MG63 (cell line): ENCODE results near the gene RALY. TPM values are rescaled to one million over a fixed set of nuclear protein-coding genes. Genes with fewer than 3 reads are reported as not detected.

Experiments used
- DNase-seq: peaks from one replicate; pipeline ENCODE4 v3.0.0-alpha.2; 2020
- H3K27me3 ChIP-seq: fragments of 250-450 bp; sonication (Bioruptor Pico); 2 replicates; pipeline ENCODE4 v1.5.1; 2020; ENCODE audit warnings: mild to moderate bottlenecking, moderate library complexity
- H3K36me3 ChIP-seq: fragments of 250-450 bp; sonication (Bioruptor Pico); 2 replicates; pipeline ENCODE4 v1.5.1; 2020; ENCODE audit warnings: mild to moderate bottlenecking, moderate library complexity
- H3K4me3 ChIP-seq: fragments of 250-450 bp; sonication (Bioruptor Pico); 2 replicates; pipeline ENCODE4 v1.5.1; 2020; ENCODE audit warnings: mild to moderate bottlenecking, moderate library complexity
- H3K9me3 ChIP-seq: fragments of 250-450 bp; sonication (Bioruptor Pico); 2 replicates; pipeline ENCODE4 v1.5.1; 2020; ENCODE audit warnings: mild to moderate bottlenecking, moderate library complexity
- total RNA-seq: library from RNA; depleted of rRNA; stranded (reverse); fragments of >200 nt; shearing (Covaris generic); gene quantifications from 2 replicates; pipeline ENCODE4 v1.2.3, GENCODE V29; 2014; ENCODE audit warnings: low replicate concordance

The RALY gene
- total RNA-seq, 1 experiment from 2014 or later = 241 TPM

DNA sequence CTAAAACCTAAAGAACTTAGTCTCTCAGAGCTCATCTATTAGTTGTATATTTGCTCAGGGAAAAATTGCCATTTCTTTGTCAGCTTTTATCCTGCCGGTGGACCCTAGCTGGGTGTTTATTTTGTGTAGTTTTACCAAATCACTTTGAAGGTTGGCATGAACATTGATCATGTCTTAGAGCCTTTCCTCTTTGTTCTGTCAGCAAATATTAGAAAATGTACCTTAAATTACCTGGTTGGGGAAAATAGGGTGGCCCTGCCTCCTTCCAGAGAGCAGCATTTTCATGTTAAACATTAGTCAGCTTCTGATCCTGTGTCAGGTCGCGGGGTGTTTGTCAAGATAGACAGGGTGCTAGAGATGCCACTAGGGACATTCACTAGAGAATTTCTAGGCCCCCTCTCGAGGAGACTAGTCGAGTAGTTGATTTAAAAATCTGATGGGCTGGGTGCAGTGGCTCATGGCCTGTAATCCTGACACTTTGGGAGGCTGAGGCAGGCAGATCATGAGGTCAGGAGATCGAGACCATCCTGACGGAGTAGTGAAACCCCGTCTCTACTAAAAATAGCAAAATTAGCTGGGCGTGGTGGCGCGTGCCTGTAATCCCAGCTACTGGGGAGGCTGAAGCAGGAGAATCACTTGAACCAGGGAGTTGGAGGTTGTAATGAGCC is 11.2 kb downstream of the RALY start:
- no peak overlapping the region for H3K4me3 ChIP-seq
- no peak for DNase-seq
- H3K36me3 ChIP-seq = peaks cover 8% of the 10 kb centered on the region
- H3K27me3 ChIP-seq = no peaks in the 10 kb centered on the region
- no peaks in the 10 kb centered on the region for H3K9me3 ChIP-seq

- H3K36me3 ChIP-seq = peaks cover 8% of the 10 kb centered on the region
- no peaks in the 10 kb centered on the region for H3K27me3 ChIP-seq
- no peaks in the 10 kb centered on the region for H3K9me3 ChIP-seq
- DNase-seq = no peak
- no peak overlapping the region for H3K4me3 ChIP-seq
Measured at GRCh38 chr20:34006619-34007018, 12.9 kb downstream of the RALY start.

- Histone ChIP-seq H3K27me3 (no peaks in the 10 kb centered on the region), H3K4me3 (no peak overlapping the region), H3K36me3 (peaks cover 4% of the 10 kb centered on the region), H3K9me3 (no peaks in the 10 kb centered on the region)
- DNase-seq = no peak
Measured at GRCh38 chr20:34008477-34008876, 14.8 kb downstream of the RALY start.

DNA sequence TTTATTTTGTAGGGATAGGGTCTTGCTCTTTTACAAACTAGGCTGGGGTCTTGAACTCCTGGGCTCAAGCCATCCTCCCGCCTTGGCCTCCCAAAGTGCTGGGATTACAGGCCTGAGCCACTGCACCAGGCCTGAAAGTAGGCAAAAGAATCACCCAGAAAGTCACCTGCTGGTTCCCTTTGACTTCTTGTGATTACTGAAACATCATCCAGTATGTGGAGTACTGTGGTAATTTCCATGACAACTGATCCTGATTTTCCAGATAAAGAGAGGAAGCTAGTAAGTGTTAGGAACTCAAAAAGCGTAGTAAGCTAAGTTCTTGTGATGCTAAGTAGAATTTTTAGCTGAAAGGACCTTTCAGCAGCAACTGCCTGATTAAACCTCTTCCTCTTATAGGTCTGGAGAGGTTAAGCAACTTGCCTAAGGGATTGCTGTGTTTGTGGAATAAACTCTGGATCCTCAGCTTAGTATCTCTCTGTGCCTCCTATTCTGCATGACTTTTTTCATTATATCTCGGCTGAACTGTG is 16.8 kb downstream of the RALY start:
- DNase-seq = no peak

GRCh38 chr20:34011275-34011674 is 17.6 kb downstream of the RALY start:
- no peak overlapping the region for H3K4me3 ChIP-seq
- no peaks in the 10 kb centered on the region for H3K9me3 ChIP-seq
- no peaks in the 10 kb centered on the region for H3K27me3 ChIP-seq
- peaks cover 4% of the 10 kb centered on the region; the same call in 1 of the 2 replicates for H3K36me3 ChIP-seq
- DNase-seq = no peak

More for the DNA sequence above, 16.8 kb downstream of the RALY start:
- no peak overlapping the region for H3K4me3 ChIP-seq
- no peaks in the 10 kb centered on the region for H3K27me3 ChIP-seq
- H3K36me3 ChIP-seq = peaks cover 4% of the 10 kb centered on the region; the same call in 1 of the 2 replicates
- no peaks in the 10 kb centered on the region for H3K9me3 ChIP-seq

GRCh38 chr20:34012330-34012729 is 18.6 kb downstream of the RALY start:
- Histone ChIP-seq H3K9me3 (no peaks in the 10 kb centered on the region), H3K4me3 (no peak overlapping the region), H3K27me3 (no peaks in the 10 kb centered on the region), H3K36me3 (no peaks in the 10 kb centered on the region)
- DNase-seq = no peak

- H3K27me3 ChIP-seq = no peaks in the 10 kb centered on the region
- H3K9me3 ChIP-seq = no peaks in the 10 kb centered on the region
- no peak overlapping the region for H3K4me3 ChIP-seq
- DNase-seq = no peak
- no peaks in the 10 kb centered on the region for H3K36me3 ChIP-seq
Measured at GRCh38 chr20:34012735-34013134, 19.0 kb downstream of the RALY start.

DNA sequence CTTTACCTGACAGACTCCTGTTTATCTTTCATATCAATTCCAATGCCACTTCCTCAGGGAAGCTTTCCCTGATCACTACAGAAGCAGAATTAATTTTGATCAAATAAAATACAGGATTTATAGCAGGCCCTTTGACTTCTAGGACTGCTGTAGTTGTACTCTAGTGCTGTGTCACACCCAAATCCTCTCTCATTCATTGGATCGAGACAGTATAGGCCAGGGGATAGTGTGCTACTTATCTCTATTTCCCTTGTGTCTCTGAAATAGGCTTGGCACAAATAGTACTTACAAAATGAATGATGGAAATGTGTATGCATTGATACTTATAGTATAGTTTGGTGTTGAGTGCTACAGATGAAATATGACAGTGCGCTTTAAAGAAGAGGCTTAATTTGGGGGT is 19.8 kb downstream of the RALY start:
- H3K4me3 ChIP-seq = no peak overlapping the region
- H3K27me3 ChIP-seq = no peaks in the 10 kb centered on the region
- H3K36me3 ChIP-seq = no peaks in the 10 kb centered on the region; the same call in 1 of the 2 replicates
- no peaks in the 10 kb centered on the region for H3K9me3 ChIP-seq
- DNase-seq = no peak

- H3K9me3 ChIP-seq = no peaks in the 10 kb centered on the region
- no peak for DNase-seq
- no peaks in the 10 kb centered on the region for H3K27me3 ChIP-seq
Measured at GRCh38 chr20:34014878-34015277, 21.2 kb downstream of the RALY start.

GRCh38 chr20:34015401-34016335 is 22.0 kb downstream of the RALY start:
- Histone ChIP-seq H3K27me3 (no peaks in the 10 kb centered on the region), H3K36me3 (no peaks in the 10 kb centered on the region; the same call in 1 of the 2 replicates), H3K9me3 (no peaks in the 10 kb centered on the region), H3K4me3 (no peak overlapping the region)
- no peak for DNase-seq

More at GRCh38 chr20:34014878-34015277, 21.2 kb downstream of the RALY start:
- no peak overlapping the region for H3K4me3 ChIP-seq
- H3K36me3 ChIP-seq = no peaks in the 10 kb centered on the region; the same call in 1 of the 2 replicates

DNA sequence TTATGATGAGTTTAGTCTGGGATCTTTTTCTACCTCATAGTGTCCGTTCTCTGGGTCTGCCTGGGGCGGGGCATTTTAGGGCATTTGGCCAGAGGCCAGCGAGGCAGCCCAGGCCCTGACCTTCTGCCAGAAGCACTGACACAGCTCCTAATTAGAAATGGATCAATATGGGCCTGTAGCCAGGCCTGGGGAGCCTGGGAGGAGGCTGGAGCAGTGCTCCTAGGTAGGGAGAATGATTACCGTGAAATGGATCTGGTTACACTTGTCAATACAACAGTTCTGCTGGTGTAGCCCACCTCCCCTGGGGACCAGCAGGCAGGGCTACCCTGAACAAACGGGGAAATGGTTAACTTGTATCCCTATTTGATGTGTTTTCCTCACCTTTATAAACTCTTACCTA is 23.0 kb downstream of the RALY start:
- Histone ChIP-seq H3K4me3 (no peak overlapping the region), H3K27me3 (no peaks in the 10 kb centered on the region), H3K36me3 (no peaks in the 10 kb centered on the region; the same call in 1 of the 2 replicates)

DNA sequence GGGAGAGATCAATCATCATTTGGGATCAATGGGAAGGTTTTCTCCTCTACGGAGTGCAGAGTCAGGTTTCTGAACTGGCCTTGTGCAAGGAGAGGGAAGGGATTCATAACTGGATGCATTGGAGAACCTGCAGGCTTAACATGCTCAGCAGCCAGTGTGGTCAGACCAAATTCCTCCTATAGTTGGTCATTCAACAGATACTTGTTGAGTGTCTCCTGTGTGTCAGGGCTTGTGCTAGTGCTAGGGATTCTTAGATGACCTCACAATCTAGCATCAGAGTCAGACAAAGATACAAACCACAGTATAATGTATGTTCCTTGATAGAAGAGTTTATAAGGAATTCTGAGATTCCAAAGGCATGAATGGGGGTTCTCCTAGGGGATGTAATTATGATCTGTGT is 23.9 kb downstream of the RALY start:
- peaks cover 3% of the 10 kb centered on the region; the same call in 1 of the 2 replicates for H3K9me3 ChIP-seq
- no peaks in the 10 kb centered on the region; the same call in 1 of the 2 replicates for H3K36me3 ChIP-seq
- peak; percentile 35 for DNase-seq
- no peaks in the 10 kb centered on the region for H3K27me3 ChIP-seq
- no peak overlapping the region for H3K4me3 ChIP-seq

More for the DNA sequence above, 23.0 kb downstream of the RALY start:
- no peak for DNase-seq
- H3K9me3 ChIP-seq = peaks cover 3% of the 10 kb centered on the region; the same call in 1 of the 2 replicates

DNA sequence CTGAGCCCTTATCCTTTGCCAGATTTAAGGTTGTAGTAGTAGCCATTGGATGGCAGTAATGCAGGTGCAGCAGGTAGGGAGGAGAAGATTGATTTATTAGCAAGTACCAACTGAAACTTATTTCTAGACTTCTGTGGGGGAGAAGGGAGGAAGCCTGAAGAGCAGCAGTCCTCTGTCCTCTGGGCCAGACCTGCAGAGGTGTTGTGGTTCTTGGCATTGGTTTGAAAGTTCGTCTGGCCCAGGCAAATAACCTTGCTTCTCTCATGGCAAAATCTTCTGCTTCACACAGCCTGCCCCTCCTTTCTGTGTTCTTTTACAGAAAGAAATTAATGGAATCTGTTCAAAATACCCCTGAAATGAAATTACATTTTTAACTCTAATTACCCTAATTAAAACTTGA is 24.5 kb downstream of the RALY start:
- DNase-seq = no peak
- no peaks in the 10 kb centered on the region; the same call in 1 of the 2 replicates for H3K36me3 ChIP-seq
- no peak overlapping the region for H3K4me3 ChIP-seq
- no peaks in the 10 kb centered on the region for H3K27me3 ChIP-seq
- peaks cover 3% of the 10 kb centered on the region; the same call in 1 of the 2 replicates for H3K9me3 ChIP-seq

- Histone ChIP-seq H3K36me3 (peaks cover 2% of the 10 kb centered on the region; the same call in 1 of the 2 replicates), H3K9me3 (peaks cover 3% of the 10 kb centered on the region; the same call in 1 of the 2 replicates), H3K4me3 (no peak overlapping the region), H3K27me3 (no peaks in the 10 kb centered on the region)
- no peak for DNase-seq
Measured at GRCh38 chr20:34022151-34022838, 28.6 kb downstream of the RALY start.

DNA sequence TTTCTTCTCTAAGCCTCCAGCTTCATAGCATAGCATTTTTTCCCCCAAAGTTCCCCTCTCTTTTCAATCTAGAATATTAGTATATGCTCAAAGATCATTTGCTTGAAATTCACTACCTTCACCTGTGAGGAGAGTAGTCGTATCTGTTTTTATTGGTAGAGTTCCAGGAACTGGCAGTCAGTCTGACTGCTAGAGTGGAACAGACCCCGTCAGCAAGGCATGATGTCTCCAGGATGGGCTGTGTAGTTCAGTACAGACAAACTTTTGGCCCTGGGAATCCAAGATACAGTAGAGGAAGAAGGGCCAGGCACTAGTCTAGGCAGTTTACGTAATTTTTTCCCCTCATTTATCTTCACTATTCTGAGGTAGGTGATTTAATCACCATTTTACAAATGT is 29.1 kb downstream of the RALY start:
- Histone ChIP-seq H3K4me3 (no peak overlapping the region), H3K36me3 (peaks cover 2% of the 10 kb centered on the region; the same call in 1 of the 2 replicates), H3K9me3 (peaks cover 3% of the 10 kb centered on the region; the same call in 1 of the 2 replicates), H3K27me3 (no peaks in the 10 kb centered on the region)
- no peak for DNase-seq

- Histone ChIP-seq H3K36me3 (peaks cover 2% of the 10 kb centered on the region; the same call in 1 of the 2 replicates), H3K27me3 (no peaks in the 10 kb centered on the region), H3K4me3 (no peak overlapping the region), H3K9me3 (peaks cover 3% of the 10 kb centered on the region; the same call in 1 of the 2 replicates)
- no peak for DNase-seq
Measured at GRCh38 chr20:34023937-34024722, 30.4 kb downstream of the RALY start.
